ENCODE measurements around the gene RPS6KB1. TPM values are rescaled to one million over a fixed set of nuclear protein-coding genes. Genes with fewer than 3 reads are reported as not detected.
"Not testable (repeated sequence)": the region's sequence is repeated elsewhere in the genome, so short reads cannot be mapped to it uniquely, and the experiment has no call there.

Gene RPS6KB1
- polyA plus RNA-seq, 1 donor from 2014 or later = 25.3 TPM

DNA sequence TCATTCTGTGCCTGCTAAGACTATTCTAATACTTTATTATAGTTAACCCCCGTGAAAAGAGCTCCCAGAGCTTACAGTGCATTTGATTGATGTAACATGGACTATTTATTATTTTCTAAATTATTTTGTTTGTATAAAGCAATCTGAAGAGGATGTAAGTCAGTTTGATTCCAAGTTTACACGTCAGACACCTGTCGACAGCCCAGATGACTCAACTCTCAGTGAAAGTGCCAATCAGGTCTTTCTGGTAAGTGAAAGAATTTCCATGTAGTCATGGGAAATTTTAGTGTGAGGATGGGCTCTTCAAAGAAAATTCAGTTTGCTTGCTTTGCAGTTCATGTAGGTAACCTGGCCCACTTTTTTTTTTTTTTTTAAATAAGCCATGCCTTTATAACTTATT lies 47.8 kb downstream of the RPS6KB1 start:
- not testable (repeated sequence) for H2AFZ ChIP-seq (ENCODE audit: low read depth, low read length); H3K9me3 ChIP-seq (ENCODE audit: low read length); H3K27me3 ChIP-seq (ENCODE audit: insufficient read depth, low read depth, low read length); H3K4me2 ChIP-seq (ENCODE audit: low read length); H3K9ac ChIP-seq (ENCODE audit: low read length); H3K79me2 ChIP-seq (replicated peaks; ENCODE audit: insufficient read depth, low read length); H4K20me1 ChIP-seq (ENCODE audit: insufficient read depth); H3K4me3 ChIP-seq (ENCODE audit: low read length); H3K36me3 ChIP-seq (ENCODE audit: insufficient read depth, low read length); H3K9me2 ChIP-seq (ENCODE audit: insufficient read depth, low read length); H3K27ac ChIP-seq (ENCODE audit: low read length); H3F3A ChIP-seq (ENCODE audit: insufficient read depth, low read length, poor library complexity, severe bottlenecking)

DNA sequence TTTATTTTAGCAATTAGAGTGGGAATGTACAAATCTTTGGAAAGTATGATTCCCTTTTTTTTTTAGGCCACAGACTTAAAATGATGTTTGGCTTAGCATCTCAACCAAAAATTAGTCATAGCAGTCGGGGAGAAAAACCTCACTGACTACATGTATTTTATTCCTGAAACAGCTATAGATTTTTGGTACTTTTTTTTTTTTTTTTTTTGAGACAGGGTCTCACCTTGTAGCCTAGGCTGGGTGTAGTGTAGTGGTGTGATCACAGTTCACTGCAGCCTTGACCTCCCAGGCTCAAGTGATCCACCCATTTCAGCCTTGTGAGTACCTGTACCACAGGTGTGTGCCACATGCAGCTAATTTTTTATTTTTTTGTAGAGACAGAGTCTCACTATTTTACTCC lies 48.2 kb downstream of the RPS6KB1 start:
- Histone ChIP-seq H4K20me1 (ENCODE audit: insufficient read depth) (no peaks in the 10 kb centered on the region), H3K4me3 (ENCODE audit: low read length) (no peak overlapping the region), H3K36me3 (ENCODE audit: insufficient read depth, low read length) (no peaks in the 10 kb centered on the region), H2AFZ (ENCODE audit: low read depth, low read length) (no peak overlapping the region), H3K9me2 (ENCODE audit: insufficient read depth, low read length) (no peaks in the 10 kb centered on the region), H3F3A (ENCODE audit: insufficient read depth, low read length, poor library complexity, severe bottlenecking) (no peaks in the 10 kb centered on the region), H3K27ac (ENCODE audit: low read length) (no peak overlapping the region), H3K79me2 (replicated peaks; ENCODE audit: insufficient read depth, low read length) (no peaks in the 10 kb centered on the region), H3K27me3 (ENCODE audit: insufficient read depth, low read depth, low read length) (no peaks in the 10 kb centered on the region), H3K4me2 (ENCODE audit: low read length) (no peak overlapping the region), H3K9me3 (ENCODE audit: low read length) (no peaks in the 10 kb centered on the region), H3K9ac (ENCODE audit: low read length) (no peak overlapping the region)
- TF ChIP-seq, protein P1, sequence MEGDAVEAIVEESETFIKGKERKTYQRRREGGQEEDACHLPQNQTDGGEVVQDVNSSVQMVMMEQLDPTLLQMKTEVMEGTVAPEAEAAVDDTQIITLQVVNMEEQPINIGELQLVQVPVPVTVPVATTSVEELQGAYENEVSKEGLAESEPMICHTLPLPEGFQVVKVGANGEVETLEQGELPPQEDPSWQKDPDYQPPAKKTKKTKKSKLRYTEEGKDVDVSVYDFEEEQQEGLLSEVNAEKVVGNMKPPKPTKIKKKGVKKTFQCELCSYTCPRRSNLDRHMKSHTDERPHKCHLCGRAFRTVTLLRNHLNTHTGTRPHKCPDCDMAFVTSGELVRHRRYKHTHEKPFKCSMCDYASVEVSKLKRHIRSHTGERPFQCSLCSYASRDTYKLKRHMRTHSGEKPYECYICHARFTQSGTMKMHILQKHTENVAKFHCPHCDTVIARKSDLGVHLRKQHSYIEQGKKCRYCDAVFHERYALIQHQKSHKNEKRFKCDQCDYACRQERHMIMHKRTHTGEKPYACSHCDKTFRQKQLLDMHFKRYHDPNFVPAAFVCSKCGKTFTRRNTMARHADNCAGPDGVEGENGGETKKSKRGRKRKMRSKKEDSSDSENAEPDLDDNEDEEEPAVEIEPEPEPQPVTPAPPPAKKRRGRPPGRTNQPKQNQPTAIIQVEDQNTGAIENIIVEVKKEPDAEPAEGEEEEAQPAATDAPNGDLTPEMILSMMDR (IDR thresholded peaks at IDR 0.05; ENCODE audit: poor library complexity, severe bottlenecking) = no peak

DNA sequence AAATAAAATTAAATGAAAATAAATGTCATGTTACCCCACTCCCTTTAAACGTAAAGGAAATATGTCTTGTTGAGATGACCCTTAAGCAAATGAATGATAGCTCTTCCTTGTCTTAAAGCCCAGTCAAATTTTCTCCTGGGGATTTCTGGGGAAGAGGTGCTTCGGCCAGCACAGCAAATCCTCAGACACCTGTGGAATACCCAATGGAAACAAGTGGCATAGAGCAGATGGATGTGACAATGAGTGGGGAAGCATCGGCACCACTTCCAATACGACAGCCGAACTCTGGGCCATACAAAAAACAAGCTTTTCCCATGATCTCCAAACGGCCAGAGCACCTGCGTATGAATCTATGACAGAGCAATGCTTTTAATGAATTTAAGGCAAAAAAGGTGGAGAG lies 53.5 kb downstream of the RPS6KB1 start:
- not testable (repeated sequence) for H3K9ac ChIP-seq (ENCODE audit: low read length); H3K36me3 ChIP-seq (ENCODE audit: insufficient read depth, low read length); H3K27me3 ChIP-seq (ENCODE audit: insufficient read depth, low read depth, low read length); H3K9me2 ChIP-seq (ENCODE audit: insufficient read depth, low read length); H4K20me1 ChIP-seq (ENCODE audit: insufficient read depth); H3K4me2 ChIP-seq (ENCODE audit: low read length); H3F3A ChIP-seq (ENCODE audit: insufficient read depth, low read length, poor library complexity, severe bottlenecking); H3K4me3 ChIP-seq (ENCODE audit: low read length); H3K79me2 ChIP-seq (replicated peaks; ENCODE audit: insufficient read depth, low read length); H3K9me3 ChIP-seq (ENCODE audit: low read length); H3K27ac ChIP-seq (ENCODE audit: low read length); H2AFZ ChIP-seq (ENCODE audit: low read depth, low read length)

DNA sequence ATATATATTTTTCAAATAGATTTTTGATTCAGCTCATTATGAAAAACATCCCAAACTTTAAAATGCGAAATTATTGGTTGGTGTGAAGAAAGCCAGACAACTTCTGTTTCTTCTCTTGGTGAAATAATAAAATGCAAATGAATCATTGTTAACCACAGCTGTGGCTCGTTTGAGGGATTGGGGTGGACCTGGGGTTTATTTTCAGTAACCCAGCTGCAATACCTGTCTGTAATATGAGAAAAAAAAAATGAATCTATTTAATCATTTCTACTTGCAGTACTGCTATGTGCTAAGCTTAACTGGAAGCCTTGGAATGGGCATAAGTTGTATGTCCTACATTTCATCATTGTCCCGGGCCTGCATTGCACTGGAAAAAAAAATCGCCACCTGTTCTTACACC lies 54.4 kb downstream of the RPS6KB1 start:
- not testable (repeated sequence) for H3K9ac ChIP-seq (ENCODE audit: low read length); H3F3A ChIP-seq (ENCODE audit: insufficient read depth, low read length, poor library complexity, severe bottlenecking); H3K4me2 ChIP-seq (ENCODE audit: low read length); H3K4me3 ChIP-seq (ENCODE audit: low read length); H3K9me2 ChIP-seq (ENCODE audit: insufficient read depth, low read length); H4K20me1 ChIP-seq (ENCODE audit: insufficient read depth); H3K79me2 ChIP-seq (replicated peaks; ENCODE audit: insufficient read depth, low read length); H3K9me3 ChIP-seq (ENCODE audit: low read length); H3K36me3 ChIP-seq (ENCODE audit: insufficient read depth, low read length); H2AFZ ChIP-seq (ENCODE audit: low read depth, low read length); H3K27me3 ChIP-seq (ENCODE audit: insufficient read depth, low read depth, low read length); H3K27ac ChIP-seq (ENCODE audit: low read length)

DNA sequence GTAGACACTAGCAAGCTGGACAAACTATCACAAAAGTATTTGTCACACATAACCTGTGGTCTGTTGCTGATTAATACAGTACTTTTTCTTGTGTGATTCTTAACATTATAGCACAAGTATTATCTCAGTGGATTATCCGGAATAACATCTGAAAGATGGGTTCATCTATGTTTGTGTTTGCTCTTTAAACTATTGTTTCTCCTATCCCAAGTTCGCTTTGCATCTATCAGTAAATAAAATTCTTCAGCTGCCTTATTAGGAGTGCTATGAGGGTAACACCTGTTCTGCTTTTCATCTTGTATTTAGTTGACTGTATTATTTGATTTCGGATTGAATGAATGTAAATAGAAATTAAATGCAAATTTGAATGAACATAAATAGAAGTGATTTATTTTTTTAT lies 57.1 kb downstream of the RPS6KB1 start:
- H3K4me2 ChIP-seq (ENCODE audit: low read length) = no peak overlapping the region
- no peaks in the 10 kb centered on the region for H3K9me2 ChIP-seq (ENCODE audit: insufficient read depth, low read length)
- H3K27ac ChIP-seq (ENCODE audit: low read length) = no peak overlapping the region
- no peak overlapping the region for H2AFZ ChIP-seq (ENCODE audit: low read depth, low read length)
- no peaks in the 10 kb centered on the region for H3K27me3 ChIP-seq (ENCODE audit: insufficient read depth, low read depth, low read length)
- no peak overlapping the region for H3K9ac ChIP-seq (ENCODE audit: low read length)
- H3F3A ChIP-seq (ENCODE audit: insufficient read depth, low read length, poor library complexity, severe bottlenecking) = no peaks in the 10 kb centered on the region
- no peak overlapping the region for H3K4me3 ChIP-seq (ENCODE audit: low read length)
- no peaks in the 10 kb centered on the region for H3K79me2 ChIP-seq (replicated peaks; ENCODE audit: insufficient read depth, low read length)
- H3K36me3 ChIP-seq (ENCODE audit: insufficient read depth, low read length) = no peaks in the 10 kb centered on the region
- no peaks in the 10 kb centered on the region for H4K20me1 ChIP-seq (ENCODE audit: insufficient read depth)
- H3K9me3 ChIP-seq (ENCODE audit: low read length) = no peaks in the 10 kb centered on the region
- TF ChIP-seq MXI1 (conservative IDR thresholded peaks at IDR 0.05; ENCODE audit: poor library complexity, severe bottlenecking) (no peak), SMC3 (conservative IDR thresholded peaks at IDR 0.05; ENCODE audit: poor library complexity) (no peak), EP300 (conservative IDR thresholded peaks at IDR 0.05; ENCODE audit: poor library complexity, severe bottlenecking) (no peak), RAD21 (conservative IDR thresholded peaks at IDR 0.05) (no peak), EZH2 (IDR thresholded peaks at IDR 0.05; ENCODE audit: borderline replicate concordance, insufficient read depth, low read length, poor library complexity, severe bottlenecking) (no peak), POLR2AphosphoS5 (IDR thresholded peaks at IDR 0.05) (no peak)
- TF ChIP-seq, protein P2, sequence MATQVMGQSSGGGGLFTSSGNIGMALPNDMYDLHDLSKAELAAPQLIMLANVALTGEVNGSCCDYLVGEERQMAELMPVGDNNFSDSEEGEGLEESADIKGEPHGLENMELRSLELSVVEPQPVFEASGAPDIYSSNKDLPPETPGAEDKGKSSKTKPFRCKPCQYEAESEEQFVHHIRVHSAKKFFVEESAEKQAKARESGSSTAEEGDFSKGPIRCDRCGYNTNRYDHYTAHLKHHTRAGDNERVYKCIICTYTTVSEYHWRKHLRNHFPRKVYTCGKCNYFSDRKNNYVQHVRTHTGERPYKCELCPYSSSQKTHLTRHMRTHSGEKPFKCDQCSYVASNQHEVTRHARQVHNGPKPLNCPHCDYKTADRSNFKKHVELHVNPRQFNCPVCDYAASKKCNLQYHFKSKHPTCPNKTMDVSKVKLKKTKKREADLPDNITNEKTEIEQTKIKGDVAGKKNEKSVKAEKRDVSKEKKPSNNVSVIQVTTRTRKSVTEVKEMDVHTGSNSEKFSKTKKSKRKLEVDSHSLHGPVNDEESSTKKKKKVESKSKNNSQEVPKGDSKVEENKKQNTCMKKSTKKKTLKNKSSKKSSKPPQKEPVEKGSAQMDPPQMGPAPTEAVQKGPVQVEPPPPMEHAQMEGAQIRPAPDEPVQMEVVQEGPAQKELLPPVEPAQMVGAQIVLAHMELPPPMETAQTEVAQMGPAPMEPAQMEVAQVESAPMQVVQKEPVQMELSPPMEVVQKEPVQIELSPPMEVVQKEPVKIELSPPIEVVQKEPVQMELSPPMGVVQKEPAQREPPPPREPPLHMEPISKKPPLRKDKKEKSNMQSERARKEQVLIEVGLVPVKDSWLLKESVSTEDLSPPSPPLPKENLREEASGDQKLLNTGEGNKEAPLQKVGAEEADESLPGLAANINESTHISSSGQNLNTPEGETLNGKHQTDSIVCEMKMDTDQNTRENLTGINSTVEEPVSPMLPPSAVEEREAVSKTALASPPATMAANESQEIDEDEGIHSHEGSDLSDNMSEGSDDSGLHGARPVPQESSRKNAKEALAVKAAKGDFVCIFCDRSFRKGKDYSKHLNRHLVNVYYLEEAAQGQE (IDR thresholded peaks at IDR 0.05; ENCODE audit: borderline replicate concordance) = no peak
- TF ChIP-seq, protein P1 (IDR thresholded peaks at IDR 0.05; ENCODE audit: poor library complexity, severe bottlenecking) = no peak

All from neural cell (in vitro differentiated cells).